COLO668 (cell line): ENCODE measurements around the gene MKI67.

Source experiments
- DNase-seq: peaks from one replicate; lab custom pipeline; 2025; ENCODE audit not compliant: unreplicated experiment; lab: John Stamatoyannopoulos, UW

MKI67 gene

GRCh38 chr10:128055061-128055868 is 71.0 kb downstream of the MKI67 start:
- DNase-seq, result no peak

DNA sequence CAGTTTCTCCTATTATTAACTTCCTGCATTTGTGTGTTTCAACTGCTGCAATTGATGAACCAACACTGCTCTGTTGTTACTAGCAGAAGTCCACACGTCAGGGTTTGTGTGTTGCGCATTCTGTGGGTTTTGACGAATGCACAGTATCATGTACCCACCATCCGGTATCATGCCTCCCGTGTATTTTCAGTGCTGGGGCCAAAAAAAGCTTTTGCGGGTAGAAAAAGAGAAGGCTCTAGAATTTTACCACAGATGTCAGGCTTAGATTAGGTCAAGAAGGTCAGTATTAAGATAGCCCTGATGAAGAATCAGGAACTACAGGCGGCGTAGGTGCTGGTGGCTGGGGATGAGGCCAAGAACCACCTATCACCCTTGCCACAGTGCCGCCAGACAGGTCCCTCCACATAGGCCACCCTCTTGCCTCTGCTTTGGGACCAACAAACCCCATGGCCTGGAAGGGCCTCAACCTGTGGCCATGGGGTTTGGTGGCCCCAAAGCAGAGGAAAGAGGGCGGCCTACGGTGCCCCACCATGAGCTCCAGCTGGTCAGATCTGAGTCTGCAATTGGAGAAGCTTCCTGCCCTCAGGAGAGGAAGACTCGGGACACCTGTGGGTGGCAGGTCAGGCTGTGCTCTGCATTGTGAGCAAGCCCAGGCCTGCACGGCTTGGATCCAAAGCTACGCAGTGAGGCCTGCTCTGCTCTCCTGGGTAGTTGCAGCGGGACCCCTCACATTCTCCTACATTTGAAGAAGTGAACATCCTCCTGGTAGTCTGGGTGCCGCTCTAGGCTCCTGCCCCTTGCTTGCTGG is 71.9 kb downstream of the MKI67 start:
- no peak for DNase-seq

GRCh38 chr10:128053356-128053755 is 72.9 kb downstream of the MKI67 start:
- DNase-seq, result no peak

DNA sequence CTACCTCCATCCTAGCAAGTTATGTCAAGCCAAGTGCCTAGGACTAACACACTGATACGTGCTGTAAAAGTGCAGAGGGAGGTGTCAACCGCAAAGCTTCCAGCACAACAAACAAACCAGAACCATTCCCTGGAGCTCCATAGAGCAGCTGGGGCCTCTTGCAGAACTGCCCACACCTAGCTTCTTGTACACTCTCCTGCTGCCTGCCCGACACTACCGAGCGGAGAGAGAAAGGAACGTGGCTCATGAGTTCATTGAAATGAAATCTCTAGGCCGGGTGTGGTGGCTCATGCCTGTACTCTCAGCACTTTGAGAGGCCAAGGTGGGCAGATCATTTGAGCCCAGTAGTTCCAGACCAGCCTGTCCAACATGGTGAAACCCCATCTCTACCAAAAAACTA is 73.5 kb downstream of the MKI67 start:
- no peak for DNase-seq

DNA sequence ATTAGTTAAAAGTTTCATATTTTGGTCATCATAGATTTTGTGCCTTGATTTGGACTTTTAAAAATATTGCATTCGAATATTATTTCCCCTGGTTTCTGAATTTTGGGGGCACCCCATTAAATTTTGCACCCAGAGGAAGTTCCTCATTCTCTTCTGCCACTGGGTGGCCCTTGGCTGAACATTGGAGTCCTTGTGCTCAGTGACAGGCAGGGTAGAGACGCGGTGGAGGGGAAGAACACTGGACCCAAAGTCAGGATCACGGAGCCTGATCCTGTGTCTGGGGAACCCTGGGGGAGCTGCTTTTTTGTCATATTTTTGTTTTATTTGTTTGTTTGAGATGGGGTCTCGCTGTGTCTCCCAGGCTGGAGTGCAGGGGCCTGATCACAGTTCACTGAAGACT is 74.7 kb downstream of the MKI67 start:
- DNase-seq, result no peak

DNA sequence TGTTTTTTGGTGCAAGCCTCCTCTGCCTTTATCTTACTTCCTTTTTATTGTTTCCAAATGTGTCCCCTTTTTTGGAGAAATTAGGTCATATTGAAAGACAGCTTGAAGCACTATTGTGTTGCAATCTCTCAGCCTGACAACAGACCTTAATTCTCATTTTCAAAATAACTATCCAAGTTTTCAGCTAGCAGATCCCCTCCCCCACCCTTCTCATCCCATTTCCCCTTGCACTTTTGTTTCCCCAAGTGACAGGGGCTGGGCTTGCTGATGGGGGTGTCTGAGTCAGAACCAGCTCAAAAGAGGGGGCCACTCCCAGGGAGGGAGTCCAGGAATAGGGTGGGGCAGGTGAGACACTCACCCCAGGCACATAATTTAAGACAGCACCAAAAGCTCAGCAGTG is 75.3 kb downstream of the MKI67 start:
- DNase-seq, result no peak

DNA sequence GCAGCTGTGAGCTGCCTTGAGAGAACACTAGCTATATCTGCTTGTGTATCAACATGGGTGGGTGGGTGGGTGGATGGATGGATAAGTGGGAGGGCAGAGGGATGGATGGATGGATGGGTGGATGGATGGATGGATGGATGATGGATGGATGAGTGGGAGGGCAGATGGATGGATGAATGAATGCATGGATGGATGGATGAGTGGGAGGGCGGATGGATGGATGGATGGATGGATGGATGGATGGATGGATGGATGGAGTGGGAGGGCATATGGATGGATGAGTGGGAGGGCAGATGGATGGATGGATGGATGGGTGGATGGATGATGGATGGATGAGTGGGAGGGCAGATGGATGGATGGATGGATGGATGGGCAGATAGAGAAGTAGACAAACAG is 76.1 kb downstream of the MKI67 start:
- DNase-seq, result no peak

GRCh38 chr10:128049226-128050120 is 76.8 kb downstream of the MKI67 start:
- no peak for DNase-seq

- DNase-seq, result no peak
Measured at GRCh38 chr10:128048819-128049210, 77.4 kb downstream of the MKI67 start.

DNA sequence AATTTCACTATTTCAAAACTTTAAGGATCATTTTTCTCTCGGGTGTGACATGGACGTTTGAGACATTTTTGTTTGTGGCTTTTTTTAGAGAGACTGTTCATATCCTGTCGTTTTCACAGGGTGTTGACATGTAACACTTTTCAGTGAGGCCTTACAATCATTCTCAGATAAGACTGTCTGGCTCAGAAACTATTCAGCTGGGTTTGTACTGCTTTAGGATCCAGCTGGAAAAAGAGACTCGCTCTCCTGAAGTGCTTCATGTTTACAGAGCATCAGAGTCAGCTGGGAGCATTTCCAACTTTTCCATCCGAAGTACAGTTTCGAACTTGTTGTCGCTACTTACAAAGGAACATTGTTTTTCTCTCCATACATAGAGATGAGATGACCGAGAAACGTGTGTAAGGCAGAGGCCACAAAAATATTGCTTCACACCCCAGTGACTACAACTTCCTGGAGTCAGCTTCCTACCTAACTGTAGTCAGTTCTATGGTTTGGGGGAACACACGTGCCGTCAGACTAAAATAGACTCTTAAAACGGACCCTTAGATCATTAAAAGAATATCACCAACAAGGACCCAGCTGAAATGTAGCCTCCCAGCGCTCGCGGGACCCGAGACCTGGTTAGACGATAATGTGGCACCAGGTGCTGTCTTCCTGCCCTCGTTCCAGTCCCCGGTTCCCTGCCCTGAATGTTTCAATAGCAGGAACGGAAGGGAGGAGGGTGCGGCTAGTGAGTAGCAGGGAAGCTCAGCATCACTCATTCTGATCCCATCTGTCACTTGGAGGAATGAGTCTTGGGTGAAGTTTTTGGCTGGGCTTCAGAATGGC is 78.0 kb downstream of the MKI67 start:
- DNase-seq, result no peak

DNA sequence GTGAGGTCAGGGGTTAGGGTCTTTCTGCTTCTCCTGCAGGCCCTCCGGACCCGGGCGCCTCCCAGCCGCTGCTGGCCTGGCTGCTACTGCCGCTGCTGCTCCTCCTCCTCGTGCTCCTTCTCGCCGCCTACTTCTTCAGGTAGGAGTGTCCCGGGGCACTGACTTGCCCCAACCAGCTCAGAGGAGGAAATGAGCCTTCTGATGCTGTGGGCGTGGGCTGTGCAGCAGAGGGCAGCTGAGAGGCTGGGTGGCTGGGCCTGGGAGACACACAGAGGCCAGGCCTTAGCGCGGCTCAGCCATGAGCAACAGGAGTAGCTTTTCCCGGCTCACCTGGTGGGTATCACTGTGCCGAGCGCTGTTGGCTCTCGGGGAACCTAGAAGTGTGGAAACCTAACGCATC is 78.9 kb downstream of the MKI67 start:
- no peak for DNase-seq

DNA sequence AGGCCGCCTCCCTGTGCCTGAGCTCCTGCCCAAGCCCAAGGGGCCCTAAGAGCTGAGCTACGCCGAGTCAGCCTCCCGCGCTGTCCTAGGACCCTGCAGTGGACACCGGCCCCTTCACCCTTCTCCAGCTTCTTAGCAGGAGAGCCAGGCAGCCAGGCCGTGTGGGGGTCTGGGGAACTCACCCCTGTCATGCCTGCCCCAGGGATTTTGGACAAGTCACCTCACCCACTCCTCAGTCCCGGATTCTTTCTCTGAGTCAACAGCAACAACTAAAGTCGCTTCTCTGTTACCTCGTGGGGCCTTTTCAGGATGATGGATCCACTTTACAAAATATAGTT is 79.3 kb downstream of the MKI67 start:
- DNase-seq, result no peak
